ENCODE data around the gene CDC42EP3. TPM values are rescaled to one million over a fixed set of nuclear protein-coding genes. Genes with fewer than 3 reads are reported as not detected.
A peak's percentile ranks its signal among the peaks of the same experiment; 100 is the strongest.

The CDC42EP3 gene
- total and polyA plus RNA-seq, 2 experiments from 2014 or later, result 31.4 TPM

GRCh38 chr2:37676274-37676673 is 4.8 kb upstream of the CDC42EP3 start:
- peak overlapping the region; percentile 0 for H3K4me2 ChIP-seq

More at GRCh38 chr2:37676274-37676673, 4.8 kb upstream of the CDC42EP3 start:
- H3K27me3 ChIP-seq (ENCODE audit: insufficient read depth), result no peaks in the 10 kb centered on the region
- Mint-ChIP-seq H3K4me1 (peaks cover 44% of the 10 kb centered on the region), H3K4me3 (no peak overlapping the region; the same call in 2 of the 3 replicates), H3K9me3 (no peaks in the 10 kb centered on the region; the same call in 2 of the 3 replicates), H3K27me3 (ENCODE audit: insufficient read depth, low read depth, poor library complexity) (peaks cover 10% of the 10 kb centered on the region), H3K36me3 (ENCODE audit: low read depth) (no peaks in the 10 kb centered on the region), H3K27ac (peak overlapping the region; percentile 74)
- H3K4me1 ChIP-seq (ENCODE audit: insufficient read depth), result peaks cover 37% of the 10 kb centered on the region
- H3K9me2 ChIP-seq (ENCODE audit: insufficient read depth), result peaks cover 16% of the 10 kb centered on the region; the same call in 1 of the 2 replicates
- H3K79me2 ChIP-seq (replicated peaks; ENCODE audit: insufficient read depth), result no peaks in the 10 kb centered on the region
- H2AFZ ChIP-seq, result no peak overlapping the region
- no peak for TF ChIP-seq ZNF331 (CRISPR knock-in tag; IDR thresholded peaks at IDR 0.05; ENCODE audit: low read depth)
- TF ChIP-seq ETS1 (IDR thresholded peaks at IDR 0.05), result no peak
- TF ChIP-seq ZNF462 (CRISPR knock-in tag; IDR thresholded peaks at IDR 0.05), result no peak
- no peak for TF ChIP-seq STAT1 (IDR thresholded peaks at IDR 0.05; ENCODE audit: unreplicated experiment)
- TF ChIP-seq CTCF (conservative IDR thresholded peaks at IDR 0.05; ENCODE audit: low read depth in 2 of 2), result no peak
- no peak for TF ChIP-seq NANOG (IDR thresholded peaks at IDR 0.05; ENCODE audit: borderline replicate concordance)
- TF ChIP-seq POLR2AphosphoS5 (IDR thresholded peaks at IDR 0.05; ENCODE audit: low read depth), result no peak
- TF ChIP-seq EZH2phosphoT487 (IDR thresholded peaks at IDR 0.05; ENCODE audit: unreplicated experiment), result no peak
- TF ChIP-seq JUNB (IDR thresholded peaks at IDR 0.05; ENCODE audit: unreplicated experiment), result no peak
- TF ChIP-seq EZH2 (IDR thresholded peaks at IDR 0.05; ENCODE audit: low read depth, unreplicated experiment), result no peak
- no peak for TF ChIP-seq ZNF114 (CRISPR knock-in tag; IDR thresholded peaks at IDR 0.05)
- TF ChIP-seq REST (IDR thresholded peaks at IDR 0.05; ENCODE audit: unreplicated experiment), result no peak
- TF ChIP-seq CREB1 (CRISPR knock-in tag; IDR thresholded peaks at IDR 0.05; ENCODE audit: low read depth), result no peak
- no peak overlapping the region for H3K27ac ChIP-seq (ENCODE audit: low read depth)
- no peaks in the 10 kb centered on the region for H4K20me1 ChIP-seq (replicated peaks; ENCODE audit: insufficient read depth)
- no peaks in the 10 kb centered on the region for H3F3A ChIP-seq (replicated peaks; ENCODE audit: low read depth)
- ATAC-seq (peak; percentile 2; the same call in 1 of the 3 replicates), DNase-seq (ENCODE audit: low spot score) (peak; percentile 53)
- H3K4me3 ChIP-seq, result no peak overlapping the region
- H3K36me3 ChIP-seq (ENCODE audit: insufficient read depth), result no peaks in the 10 kb centered on the region
